A549 (cell line): Measurements from ENCODE around the gene MOCOS.

Experiments
- CBX8 ChIP-seq: fragments of 200-600 bp; sonication (generic); IDR thresholded peaks from 2 replicates; pipeline ENCODE4 v1.6.1; 2016
- EHMT2 ChIP-seq: fragments of 200-600 bp; sonication (generic); IDR thresholded peaks from 2 replicates; pipeline ENCODE4 v1.6.1; 2016; ENCODE audit warnings: antibody characterized with exemption, low read depth, mild to moderate bottlenecking, moderate library complexity
- EP300 ChIP-seq, 2 experiments: fragments of >200 bp; sonication (Bioruptor Twin); formaldehyde crosslinking; IDR thresholded peaks; 2 replicates in 1 of 2; 3 replicates in 1 of 2; pipeline ENCODE4 v1.6.1; 2016 to 2017
- ESRRA ChIP-seq: fragments of 150-350 bp; IDR thresholded peaks from 2 replicates; pipeline ENCODE4 v1.6.1; 2014; ENCODE audit warnings: mild to moderate bottlenecking, low read length, borderline replicate concordance
- MAFK ChIP-seq: fragments of 450-650 bp; IDR thresholded peaks from 2 replicates; pipeline ENCODE4 v1.6.1; 2014; ENCODE audit not compliant: partially characterized antibody
- MAZ ChIP-seq: fragments of 150-350 bp; IDR thresholded peaks from 2 replicates; pipeline ENCODE4 v1.6.1; 2014; ENCODE audit warnings: antibody characterized with exemption, low read depth, low read length, borderline replicate concordance
- POLR2A ChIP-seq: IDR thresholded peaks from 2 replicates; pipeline ENCODE4 v1.6.1; 2012; ENCODE audit warnings: mild to moderate bottlenecking, low read length
- RAD21 ChIP-seq, 2 experiments: fragments of >200 bp in 1 of 2; sonication (Bioruptor Twin) in 1 of 2; formaldehyde crosslinking in 1 of 2; IDR thresholded peaks in 1 of 2; conservative IDR thresholded peaks in 1 of 2; 2 replicates in 1 of 2; 3 replicates in 1 of 2; pipeline ENCODE4 v1.6.1; 2012 to 2018; ENCODE audit warnings: inconsistent platforms in 1 of 2
- RFX5 ChIP-seq: fragments of 450-650 bp; IDR thresholded peaks from 2 replicates; pipeline ENCODE4 v1.7.1; 2014; ENCODE audit warnings: antibody characterized with exemption, mild to moderate bottlenecking, moderate library complexity
- TF ChIP-seq, protein P1 (sequence below): fragments of >200 bp; sonication (Bioruptor Twin); formaldehyde crosslinking; IDR thresholded peaks from 3 replicates; pipeline ENCODE4 v1.5.1; 2016
- TF ChIP-seq, protein P2 (sequence below): fragments of 250-450 bp; sonication (Bioruptor Pico); IDR thresholded peaks from 2 replicates; pipeline ENCODE4 v1.5.0; 2020; ENCODE audit warnings: low read depth, mild to moderate bottlenecking, moderate library complexity

DNA sequence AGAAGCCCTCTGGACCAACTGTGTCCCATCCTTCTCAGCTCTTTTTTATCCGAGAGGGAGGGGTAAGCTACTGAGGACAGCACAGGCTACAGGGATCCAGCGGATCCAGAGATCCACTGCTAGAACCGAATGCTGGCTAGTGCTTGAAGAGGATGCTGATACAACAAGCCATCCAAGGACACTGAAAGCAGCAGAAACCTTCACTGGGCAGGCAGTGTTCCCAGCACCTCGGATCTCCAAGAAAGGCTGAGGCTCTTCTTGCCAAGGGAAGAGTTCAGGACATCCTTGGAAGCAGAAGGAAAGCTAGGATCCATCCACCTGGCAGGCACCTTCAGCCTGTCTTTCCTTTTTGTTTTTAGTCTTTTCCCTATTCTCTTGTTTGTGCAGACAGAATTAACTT lies 97.0 kb downstream of the MOCOS start:
- no peak for TF ChIP-seq EP300 (IDR thresholded peaks at IDR 0.05)
- no peak for TF ChIP-seq POLR2A
- no peak for TF ChIP-seq EHMT2
- TF ChIP-seq, protein P1, sequence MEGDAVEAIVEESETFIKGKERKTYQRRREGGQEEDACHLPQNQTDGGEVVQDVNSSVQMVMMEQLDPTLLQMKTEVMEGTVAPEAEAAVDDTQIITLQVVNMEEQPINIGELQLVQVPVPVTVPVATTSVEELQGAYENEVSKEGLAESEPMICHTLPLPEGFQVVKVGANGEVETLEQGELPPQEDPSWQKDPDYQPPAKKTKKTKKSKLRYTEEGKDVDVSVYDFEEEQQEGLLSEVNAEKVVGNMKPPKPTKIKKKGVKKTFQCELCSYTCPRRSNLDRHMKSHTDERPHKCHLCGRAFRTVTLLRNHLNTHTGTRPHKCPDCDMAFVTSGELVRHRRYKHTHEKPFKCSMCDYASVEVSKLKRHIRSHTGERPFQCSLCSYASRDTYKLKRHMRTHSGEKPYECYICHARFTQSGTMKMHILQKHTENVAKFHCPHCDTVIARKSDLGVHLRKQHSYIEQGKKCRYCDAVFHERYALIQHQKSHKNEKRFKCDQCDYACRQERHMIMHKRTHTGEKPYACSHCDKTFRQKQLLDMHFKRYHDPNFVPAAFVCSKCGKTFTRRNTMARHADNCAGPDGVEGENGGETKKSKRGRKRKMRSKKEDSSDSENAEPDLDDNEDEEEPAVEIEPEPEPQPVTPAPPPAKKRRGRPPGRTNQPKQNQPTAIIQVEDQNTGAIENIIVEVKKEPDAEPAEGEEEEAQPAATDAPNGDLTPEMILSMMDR = no peak
- TF ChIP-seq MAFK = no peak
- TF ChIP-seq MAZ = no peak
- TF ChIP-seq RFX5 = no peak
- no peak for TF ChIP-seq RAD21 (conservative IDR thresholded peaks at IDR 0.05 in 1 of 2, IDR thresholded peaks at IDR 0.05 in 1 of 2)
- no peak for TF ChIP-seq CBX8
- TF ChIP-seq, protein P2, sequence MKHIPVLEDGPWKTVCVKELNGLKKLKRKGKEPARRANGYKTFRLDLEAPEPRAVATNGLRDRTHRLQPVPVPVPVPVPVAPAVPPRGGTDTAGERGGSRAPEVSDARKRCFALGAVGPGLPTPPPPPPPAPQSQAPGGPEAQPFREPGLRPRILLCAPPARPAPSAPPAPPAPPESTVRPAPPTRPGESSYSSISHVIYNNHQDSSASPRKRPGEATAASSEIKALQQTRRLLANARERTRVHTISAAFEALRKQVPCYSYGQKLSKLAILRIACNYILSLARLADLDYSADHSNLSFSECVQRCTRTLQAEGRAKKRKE (CRISPR knock-in tag) = no peak
- TF ChIP-seq ESRRA = no peak
